Right lobe of liver (tissue), 6 donors: ENCODE results near the gene GALNTL6. TPM values are rescaled to one million over a fixed set of nuclear protein-coding genes. Genes with fewer than 3 reads are reported as not detected.

Experiments used
- ATAC-seq, 4 donors: fragments of 200-7000 bp; cut with Tn5 transposase; one replicate each; pipeline ENCODE4 v1.9.1; 2020; ENCODE audit warnings: mild to moderate bottlenecking in 4 of 4, moderate library complexity in 4 of 4
- DNase-seq, 3 donors: peaks; one replicate each; pipeline ENCODE4 v3.0.0-alpha.2; 2020
- H3K27ac ChIP-seq, 3 donors: fragments of 200-600 bp; one replicate each; pipeline ENCODE4 v1.8.0; 2022
- H3K27me3 ChIP-seq, 2 donors: fragments of 200-600 bp; one replicate each; pipeline ENCODE4 v1.8.0; 2022
- H3K36me3 ChIP-seq, 4 donors: fragments of 200-600 bp; sonication (generic) in 1 of 4; one replicate each; pipeline versions ENCODE4 v1.5.1 to v1.8.0; 2017 to 2022; ENCODE audit warnings: control low read depth in 1 of 4
- H3K4me1 ChIP-seq, 4 donors: fragments of 200-600 bp; sonication (generic) in 1 of 4; one replicate each; pipeline versions ENCODE4 v1.5.1 to v1.8.0; 2017 to 2022; ENCODE audit warnings: control low read depth in 1 of 4
- H3K4me3 ChIP-seq, 3 donors: fragments of 200-600 bp; one replicate each; pipeline ENCODE4 v1.8.0; 2022
- H3K9me3 ChIP-seq, 4 donors: fragments of 200-600 bp; sonication (generic) in 1 of 4; one replicate each; pipeline versions ENCODE4 v1.5.1 to v1.8.0; 2017 to 2022; ENCODE audit warnings: control low read depth in 1 of 4
- CTCF ChIP-seq, 4 donors: fragments of 200-600 bp in 3 of 4; fragments of 450-650 bp in 1 of 4; IDR thresholded peaks; one replicate each; pipeline versions ENCODE4 v1.5.1 to v1.8.0; 2016 to 2022; ENCODE audit warnings: antibody characterized with exemption in 4 of 4, mild to moderate bottlenecking in 2 of 4
- POLR2A ChIP-seq: fragments of 450-650 bp; IDR thresholded peaks from one replicate; pipeline ENCODE4 v1.6.1; 2017; ENCODE audit warnings: antibody characterized with exemption, mild to moderate bottlenecking
- WGBS: methylation state at CpG from one replicate; pipeline ENCODE4 v1.1.6; 2018; ENCODE audit warnings: low coverage, low lambda C conversion rate; ENCODE audit not compliant: insufficient coverage; ENCODE audit errors: missing lambda C conversion rate; 5-methylcytosine and 5-hydroxymethylcytosine counted together
- intact Hi-C, 2 donors: fragments of 100-400 bp; cut with DNase I; formaldehyde crosslinking; loops; one replicate each; pipeline versions ENCODE4 v1.11.2 to v1.14.1; 2022
- total RNA-seq, 6 experiments: library from RNA; depleted of rRNA in 2 of 6; stranded (reverse); fragments of >200 nt in 2 of 6; fragmentation: NEBNext Ultra II Directional in 3 of 6; extraction: Animal tissue kit (Norgen Biotek cat#: 25700) in 3 of 6; gene quantifications; one replicate each; pipeline versions ENCODE4 v1.1.0 to v1.2.4, GENCODE V29; 2016 to 2023
- donor health status: DM: no; HTN: yes; CAD: no.
- donor health status: DM: no; HTN: no; CAD: no.
- donor health status: DM: no; HTN: no; CAD: no.
- donor health status: DM: no; HTN: yes; CAD: no.
- donor health status: DM: no; HTN: yes; CAD: no.

Gene GALNTL6
- total RNA-seq, 6 experiments from 2014 or later: 0.15 to 1.1 (median 0.30) TPM; not detected in 3

- peak; percentile 26 to 76 (median 46) for ATAC-seq
- 22% methylated on average over 2 of the region's 2 CpGs for WGBS
These were observed 1169.0 kb downstream of the GALNTL6 start for GRCh38 chr4:172982151-172982590.

GRCh38 chr4:172983014-172983413, 1169.8 kb downstream of the GALNTL6 start:
- Histone ChIP-seq H3K27me3 (no peaks in the 10 kb centered on the region), H3K4me3 (no peak overlapping the region), H3K9me3 (no peaks in the 10 kb centered on the region), H3K36me3 (no peaks in the 10 kb centered on the region), H3K4me1 (peaks cover 0 to 12% (median 0%) of the 10 kb centered on the region in 4 donors), H3K27ac (no peak overlapping the region)
- 89% methylated on average over 3 of the region's 3 CpGs for WGBS
- no peak for ATAC-seq
- intact Hi-C loops: no loop called here
- no peak for DNase-seq
- TF ChIP-seq POLR2A (no peak), CTCF (IDR thresholded peaks at IDR 0.05) (no peak)

More at GRCh38 chr4:172982151-172982590, 1169.0 kb downstream of the GALNTL6 start:
- DNase-seq: no peak
- TF ChIP-seq CTCF (IDR thresholded peaks at IDR 0.05): no peak
- TF ChIP-seq POLR2A: no peak
- no peak overlapping the region for H3K27ac ChIP-seq
- no peaks in the 10 kb centered on the region for H3K36me3 ChIP-seq
- H3K4me3 ChIP-seq: no peak overlapping the region
- H3K4me1 ChIP-seq: peaks cover 0 to 12% (median 0%) of the 10 kb centered on the region in 4 donors
- H3K9me3 ChIP-seq: no peaks in the 10 kb centered on the region
- H3K27me3 ChIP-seq: no peaks in the 10 kb centered on the region
- intact Hi-C loops: no loop called here

- ATAC-seq: no peak
- 86% methylated on average over 3 of the region's 3 CpGs for WGBS
These were observed 1170.4 kb downstream of the GALNTL6 start for GRCh38 chr4:172983631-172984030.

GRCh38 chr4:172985552-172985951, 1172.3 kb downstream of the GALNTL6 start:
- H3K4me3 ChIP-seq: no peak overlapping the region
- no peaks in the 10 kb centered on the region for H3K36me3 ChIP-seq
- H3K27ac ChIP-seq: no peak overlapping the region
- no peak for TF ChIP-seq CTCF (IDR thresholded peaks at IDR 0.05)
- TF ChIP-seq POLR2A: no peak
- WGBS: 29% methylated on average over 2 of the region's 2 CpGs
- ATAC-seq: no peak
- H3K9me3 ChIP-seq: no peaks in the 10 kb centered on the region
- no peaks in the 10 kb centered on the region for H3K27me3 ChIP-seq
- intact Hi-C loops: no loop called here
- DNase-seq: no peak
- no peaks in the 10 kb centered on the region for H3K4me1 ChIP-seq

More at GRCh38 chr4:172983631-172984030, 1170.4 kb downstream of the GALNTL6 start:
- Histone ChIP-seq H3K27ac (no peak overlapping the region), H3K4me1 (peaks cover 0 to 8% (median 0%) of the 10 kb centered on the region in 4 donors), H3K9me3 (no peaks in the 10 kb centered on the region), H3K27me3 (no peaks in the 10 kb centered on the region), H3K36me3 (no peaks in the 10 kb centered on the region), H3K4me3 (no peak overlapping the region)
- DNase-seq: no peak
- TF ChIP-seq POLR2A (no peak), CTCF (IDR thresholded peaks at IDR 0.05) (no peak)
- intact Hi-C loops: no loop called here

- Histone ChIP-seq H3K9me3 (no peaks in the 10 kb centered on the region), H3K27ac (no peak overlapping the region), H3K36me3 (no peaks in the 10 kb centered on the region), H3K4me3 (no peak overlapping the region), H3K4me1 (no peaks in the 10 kb centered on the region), H3K27me3 (no peaks in the 10 kb centered on the region)
- no peak for DNase-seq
- TF ChIP-seq CTCF (IDR thresholded peaks at IDR 0.05): no peak
- no peak for TF ChIP-seq POLR2A
- 91% methylated on average over 1 of the region's 1 CpG for WGBS
- ATAC-seq: no peak
- intact Hi-C loops: no loop called here
These were observed 1172.9 kb downstream of the GALNTL6 start for GRCh38 chr4:172986114-172986513.
